SK-N-SH treated with all-trans-retinoic acid at 6 μM for 48 hours (cell line): ENCODE measurements around the gene USP49.

Source experiments
- ATAC-seq: fragments of 200-7000 bp; cut with Tn5 transposase; 3 replicates; pipeline ENCODE4 v1.9.1; 2020; ENCODE audit warnings: mild to moderate bottlenecking, moderate library complexity
- BACH2 ChIP-seq: fragments of 250-450 bp; sonication (Bioruptor Pico); IDR thresholded peaks from 2 replicates; pipeline ENCODE4 v1.9.0; 2021; ENCODE audit warnings: mild to moderate bottlenecking, borderline replicate concordance
- CSDC2 ChIP-seq: fragments of 250-450 bp; sonication (Bioruptor Pico); IDR thresholded peaks from 2 replicates; pipeline ENCODE4 v1.5.0; 2020; ENCODE audit warnings: mild to moderate bottlenecking, moderate library complexity
- ESRRG ChIP-seq: fragments of 250-450 bp; sonication (Bioruptor Pico); IDR thresholded peaks from 2 replicates; pipeline ENCODE4 v1.6.1; 2021; ENCODE audit warnings: mild to moderate bottlenecking
- GLIS3 ChIP-seq: fragments of 250-450 bp; sonication (Bioruptor Pico); IDR thresholded peaks from 2 replicates; pipeline ENCODE4 v1.5.0; 2020; ENCODE audit warnings: mild to moderate bottlenecking, moderate library complexity
- ISL1 ChIP-seq: fragments of 250-450 bp; sonication (Bioruptor Pico); IDR thresholded peaks from 2 replicates; pipeline ENCODE4 v2.1.2; 2022; ENCODE audit warnings: mild to moderate bottlenecking, moderate library complexity
- OSR1 ChIP-seq: fragments of 250-450 bp; sonication (Bioruptor Pico); IDR thresholded peaks from 2 replicates; pipeline ENCODE4 v1.8.0; 2022; ENCODE audit warnings: moderate library complexity, mild to moderate bottlenecking, inconsistent platforms
- PPARA ChIP-seq: fragments of 250-450 bp; sonication (Bioruptor Pico); IDR thresholded peaks from 2 replicates; pipeline ENCODE4 v1.5.0; 2020; ENCODE audit warnings: mild to moderate bottlenecking, borderline replicate concordance
- RARB ChIP-seq: fragments of 250-450 bp; sonication (Bioruptor Pico); IDR thresholded peaks from 2 replicates; pipeline ENCODE4 v1.8.0; 2021; ENCODE audit warnings: mild to moderate bottlenecking, moderate library complexity
- SNAI2 ChIP-seq: fragments of 250-450 bp; sonication (Bioruptor Pico); IDR thresholded peaks from 2 replicates; pipeline ENCODE4 v1.5.0; 2020; ENCODE audit warnings: mild to moderate bottlenecking, moderate library complexity
- TCF4 ChIP-seq: fragments of 250-450 bp; sonication (Bioruptor Pico); IDR thresholded peaks from 2 replicates; pipeline ENCODE4 v1.8.0; 2021; ENCODE audit warnings: mild to moderate bottlenecking, moderate library complexity, borderline replicate concordance
- TOX ChIP-seq: fragments of 250-450 bp; sonication (Bioruptor Pico); IDR thresholded peaks from 2 replicates; pipeline ENCODE4 v1.8.0; 2021; ENCODE audit warnings: mild to moderate bottlenecking, moderate library complexity, borderline replicate concordance
- ZFP3 ChIP-seq: fragments of 250-450 bp; sonication (Bioruptor Pico); IDR thresholded peaks from 2 replicates; pipeline ENCODE4 v1.5.0; 2020; ENCODE audit warnings: mild to moderate bottlenecking, moderate library complexity
- ZFP30 ChIP-seq: fragments of 450-650 bp; formaldehyde crosslinking; IDR thresholded peaks from 2 replicates; pipeline ENCODE4 v1.5.0; 2022; ENCODE audit warnings: mild to moderate bottlenecking, moderate library complexity
- ZNF565 ChIP-seq: fragments of 450-650 bp; formaldehyde crosslinking; conservative IDR thresholded peaks from 2 replicates; pipeline ENCODE4 v1.5.0; 2020; ENCODE audit warnings: low read depth, mild to moderate bottlenecking, moderate library complexity
- ZNF8 ChIP-seq: fragments of 450-650 bp; formaldehyde crosslinking; IDR thresholded peaks from 2 replicates; pipeline ENCODE4 v1.5.0; 2020; ENCODE audit warnings: mild to moderate bottlenecking, moderate library complexity
- TF ChIP-seq, protein P1 (sequence below): fragments of 250-450 bp; sonication (Bioruptor Pico); IDR thresholded peaks from 2 replicates; pipeline ENCODE4 v1.5.0; 2020; ENCODE audit warnings: mild to moderate bottlenecking, moderate library complexity
- TF ChIP-seq, protein P2 (sequence below): fragments of 250-450 bp; sonication (Bioruptor Pico); IDR thresholded peaks from 2 replicates; pipeline ENCODE4 v1.8.0; 2020; ENCODE audit warnings: mild to moderate bottlenecking, moderate library complexity, borderline replicate concordance
- TF ChIP-seq, protein P3 (sequence below): fragments of 250-450 bp; sonication (Bioruptor Pico); IDR thresholded peaks from 2 replicates; pipeline ENCODE4 v1.5.1; 2021; ENCODE audit warnings: mild to moderate bottlenecking, moderate library complexity

Gene USP49

GRCh38 chr6:41896281-41896680 lies 1.1 kb upstream of the USP49 start:
- no peak for ATAC-seq
- TF ChIP-seq CSDC2 (CRISPR knock-in tag) (no peak), GLIS3 (CRISPR knock-in tag) (no peak), TOX (CRISPR knock-in tag) (no peak), ZFP3 (CRISPR knock-in tag) (no peak), BACH2 (CRISPR knock-in tag) (no peak), ESRRG (CRISPR knock-in tag) (no peak), PPARA (CRISPR knock-in tag) (no peak), ZFP30 (CRISPR knock-in tag) (no peak)
- TF ChIP-seq, protein P1, sequence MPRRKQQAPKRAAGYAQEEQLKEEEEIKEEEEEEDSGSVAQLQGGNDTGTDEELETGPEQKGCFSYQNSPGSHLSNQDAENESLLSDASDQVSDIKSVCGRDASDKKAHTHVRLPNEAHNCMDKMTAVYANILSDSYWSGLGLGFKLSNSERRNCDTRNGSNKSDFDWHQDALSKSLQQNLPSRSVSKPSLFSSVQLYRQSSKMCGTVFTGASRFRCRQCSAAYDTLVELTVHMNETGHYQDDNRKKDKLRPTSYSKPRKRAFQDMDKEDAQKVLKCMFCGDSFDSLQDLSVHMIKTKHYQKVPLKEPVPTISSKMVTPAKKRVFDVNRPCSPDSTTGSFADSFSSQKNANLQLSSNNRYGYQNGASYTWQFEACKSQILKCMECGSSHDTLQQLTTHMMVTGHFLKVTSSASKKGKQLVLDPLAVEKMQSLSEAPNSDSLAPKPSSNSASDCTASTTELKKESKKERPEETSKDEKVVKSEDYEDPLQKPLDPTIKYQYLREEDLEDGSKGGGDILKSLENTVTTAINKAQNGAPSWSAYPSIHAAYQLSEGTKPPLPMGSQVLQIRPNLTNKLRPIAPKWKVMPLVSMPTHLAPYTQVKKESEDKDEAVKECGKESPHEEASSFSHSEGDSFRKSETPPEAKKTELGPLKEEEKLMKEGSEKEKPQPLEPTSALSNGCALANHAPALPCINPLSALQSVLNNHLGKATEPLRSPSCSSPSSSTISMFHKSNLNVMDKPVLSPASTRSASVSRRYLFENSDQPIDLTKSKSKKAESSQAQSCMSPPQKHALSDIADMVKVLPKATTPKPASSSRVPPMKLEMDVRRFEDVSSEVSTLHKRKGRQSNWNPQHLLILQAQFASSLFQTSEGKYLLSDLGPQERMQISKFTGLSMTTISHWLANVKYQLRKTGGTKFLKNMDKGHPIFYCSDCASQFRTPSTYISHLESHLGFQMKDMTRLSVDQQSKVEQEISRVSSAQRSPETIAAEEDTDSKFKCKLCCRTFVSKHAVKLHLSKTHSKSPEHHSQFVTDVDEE: no peak
- TF ChIP-seq, protein P2, sequence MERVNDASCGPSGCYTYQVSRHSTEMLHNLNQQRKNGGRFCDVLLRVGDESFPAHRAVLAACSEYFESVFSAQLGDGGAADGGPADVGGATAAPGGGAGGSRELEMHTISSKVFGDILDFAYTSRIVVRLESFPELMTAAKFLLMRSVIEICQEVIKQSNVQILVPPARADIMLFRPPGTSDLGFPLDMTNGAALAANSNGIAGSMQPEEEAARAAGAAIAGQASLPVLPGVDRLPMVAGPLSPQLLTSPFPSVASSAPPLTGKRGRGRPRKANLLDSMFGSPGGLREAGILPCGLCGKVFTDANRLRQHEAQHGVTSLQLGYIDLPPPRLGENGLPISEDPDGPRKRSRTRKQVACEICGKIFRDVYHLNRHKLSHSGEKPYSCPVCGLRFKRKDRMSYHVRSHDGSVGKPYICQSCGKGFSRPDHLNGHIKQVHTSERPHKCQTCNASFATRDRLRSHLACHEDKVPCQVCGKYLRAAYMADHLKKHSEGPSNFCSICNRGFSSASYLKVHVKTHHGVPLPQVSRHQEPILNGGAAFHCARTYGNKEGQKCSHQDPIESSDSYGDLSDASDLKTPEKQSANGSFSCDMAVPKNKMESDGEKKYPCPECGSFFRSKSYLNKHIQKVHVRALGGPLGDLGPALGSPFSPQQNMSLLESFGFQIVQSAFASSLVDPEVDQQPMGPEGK (CRISPR knock-in tag): no peak
- TF ChIP-seq, all 23 proteins: peak for 0

DNA sequence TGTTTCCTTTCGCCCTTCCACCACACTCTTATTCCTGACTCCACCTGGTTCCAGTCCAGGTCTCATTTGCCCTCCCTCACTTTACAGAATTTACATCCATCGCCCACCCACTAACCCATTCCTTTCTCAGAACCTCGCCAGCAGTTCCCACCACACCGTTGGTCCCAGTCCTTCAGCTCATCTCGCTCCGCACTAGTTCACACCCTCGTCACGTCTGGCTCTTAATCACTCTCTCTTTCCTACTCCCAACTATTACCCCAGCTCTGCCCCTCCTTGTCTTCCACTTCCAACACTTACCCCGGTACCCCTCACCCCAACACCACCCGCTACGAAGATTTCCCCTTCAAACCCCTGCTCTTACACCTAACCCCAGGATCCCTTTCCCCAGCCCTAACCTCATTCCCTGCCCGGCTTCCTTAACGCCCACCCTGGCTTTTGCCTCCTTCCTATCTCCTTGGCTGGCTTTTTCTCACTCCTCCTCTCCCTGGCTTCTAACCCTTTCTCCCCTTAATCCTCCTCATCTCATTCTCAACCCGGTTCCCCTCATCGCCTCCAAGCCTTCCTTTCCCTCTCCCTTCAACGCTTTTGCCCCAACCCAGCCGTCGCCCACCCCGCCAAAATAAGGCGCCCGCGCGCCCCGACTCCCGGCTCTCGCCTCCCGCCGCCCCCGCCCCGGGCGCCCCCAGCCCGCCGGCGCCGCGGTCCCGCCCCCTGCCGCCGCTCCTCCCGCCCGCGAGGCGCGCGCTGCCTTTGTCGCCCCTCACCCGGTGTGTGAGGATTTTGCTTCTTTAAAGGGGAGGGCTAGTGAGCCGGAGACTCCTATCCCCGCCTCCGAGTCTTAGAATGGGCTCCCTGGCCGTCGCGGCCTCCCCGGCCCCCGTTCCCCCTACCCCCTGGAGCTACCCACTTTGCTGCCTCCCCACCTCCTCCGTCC lies 542 bp downstream of the USP49 start:
- TF ChIP-seq PPARA (CRISPR knock-in tag) (no peak), RARB (no peak), GLIS3 (CRISPR knock-in tag) (no peak), TOX (CRISPR knock-in tag) (no peak), ZFP30 (CRISPR knock-in tag) (no peak), ZNF565 (CRISPR knock-in tag) (no peak), ISL1 (CRISPR knock-in tag) (no peak), TCF4 (CRISPR knock-in tag) (no peak), SNAI2 (CRISPR knock-in tag) (no peak), ZNF8 (no peak), CSDC2 (CRISPR knock-in tag) (no peak), ZFP3 (CRISPR knock-in tag) (no peak), OSR1 (CRISPR knock-in tag) (no peak)
- TF ChIP-seq, protein P1: no peak
- TF ChIP-seq, protein P3, sequence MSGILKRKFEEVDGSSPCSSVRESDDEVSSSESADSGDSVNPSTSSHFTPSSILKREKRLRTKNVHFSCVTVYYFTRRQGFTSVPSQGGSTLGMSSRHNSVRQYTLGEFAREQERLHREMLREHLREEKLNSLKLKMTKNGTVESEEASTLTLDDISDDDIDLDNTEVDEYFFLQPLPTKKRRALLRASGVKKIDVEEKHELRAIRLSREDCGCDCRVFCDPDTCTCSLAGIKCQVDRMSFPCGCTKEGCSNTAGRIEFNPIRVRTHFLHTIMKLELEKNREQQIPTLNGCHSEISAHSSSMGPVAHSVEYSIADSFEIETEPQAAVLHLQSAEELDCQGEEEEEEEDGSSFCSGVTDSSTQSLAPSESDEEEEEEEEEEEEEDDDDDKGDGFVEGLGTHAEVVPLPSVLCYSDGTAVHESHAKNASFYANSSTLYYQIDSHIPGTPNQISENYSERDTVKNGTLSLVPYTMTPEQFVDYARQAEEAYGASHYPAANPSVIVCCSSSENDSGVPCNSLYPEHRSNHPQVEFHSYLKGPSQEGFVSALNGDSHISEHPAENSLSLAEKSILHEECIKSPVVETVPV: no peak
- TF ChIP-seq, protein P2 (CRISPR knock-in tag): no peak
- peak; percentile 65 for ATAC-seq
